NT2/D1 (cell line): ENCODE data around the gene SLC6A19.

Experiments used
- SUZ12 ChIP-seq: IDR thresholded peaks from 2 replicates; pipeline ENCODE4 v1.6.1; 2011; ENCODE audit not compliant: insufficient read length, insufficient read depth; ENCODE audit errors: extremely low read depth
- YY1 ChIP-seq: IDR thresholded peaks from 2 replicates; pipeline ENCODE4 v1.6.1; 2011; ENCODE audit not compliant: insufficient read length, insufficient read depth
- ZNF274 ChIP-seq: IDR thresholded peaks from 2 replicates; pipeline ENCODE4 v1.6.1; 2011; ENCODE audit warnings: mild to moderate bottlenecking, low read depth, low read length

DNA sequence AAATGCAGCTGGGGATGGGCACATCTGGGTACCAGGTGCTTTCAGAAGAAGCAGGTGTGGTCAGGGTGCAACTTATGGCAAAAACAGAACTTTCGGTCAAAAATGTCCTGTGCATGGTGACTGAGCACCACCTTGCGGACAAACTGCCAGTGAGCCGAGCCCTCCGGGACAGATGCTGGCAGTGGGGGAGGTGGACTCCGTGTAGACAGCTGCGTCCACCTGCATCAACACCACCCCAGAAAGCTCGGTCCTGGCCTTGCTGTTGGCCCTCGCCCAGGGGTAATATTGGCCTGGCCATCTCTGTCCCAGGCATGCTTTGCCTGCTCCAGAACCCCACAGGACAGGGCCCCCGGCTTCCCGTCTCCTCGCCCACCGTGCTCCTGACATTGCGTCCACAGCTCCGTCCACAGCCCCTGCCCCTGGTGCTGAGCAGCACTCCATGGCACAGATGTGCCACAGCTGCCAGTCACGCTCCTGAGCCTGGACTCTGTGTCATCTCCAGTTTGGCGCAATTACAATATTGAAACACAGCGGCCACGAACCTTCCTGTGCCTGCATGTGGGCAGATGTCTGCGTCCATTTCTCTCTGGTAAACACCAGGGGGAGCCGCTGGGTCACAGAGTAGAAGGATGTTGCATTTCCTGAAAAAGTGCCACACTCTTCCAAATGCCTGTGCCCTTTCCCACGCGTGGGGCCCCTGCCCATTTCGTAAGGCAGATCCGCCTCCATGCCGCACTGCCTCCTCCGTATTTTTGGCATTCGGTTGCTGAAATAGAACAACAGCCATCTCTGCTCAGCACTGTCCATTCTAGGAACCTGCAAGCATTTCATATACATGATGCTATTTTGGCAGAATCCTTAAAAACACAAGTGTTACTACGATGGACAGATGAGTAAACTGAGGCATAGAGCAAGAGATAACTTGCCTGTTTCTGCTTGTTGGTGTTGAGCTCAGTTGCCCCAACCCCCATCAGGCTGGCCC is 33.4 kb upstream of the SLC6A19 start:
- no peak for TF ChIP-seq ZNF274
- TF ChIP-seq SUZ12: no peak
- TF ChIP-seq YY1: no peak
